H1 (cell line): ENCODE data around the gene TP63. TPM values are rescaled to one million over a fixed set of nuclear protein-coding genes. Genes with fewer than 3 reads are reported as not detected.

Experiments
- CTCF ChIA-PET: fragments of 300-600 bp; sonication (Branson Sonifier 250); formaldehyde crosslinking; loops from one replicate; lab custom pipeline; 2021; ENCODE audit not compliant: partially characterized antibody; lab: Charles Lee
- POLR2A ChIA-PET: fragments of 300-600 bp; sonication (Branson Sonifier 250); formaldehyde crosslinking; loops from one replicate; lab custom pipeline; 2021; ENCODE audit warnings: inconsistent platforms; ENCODE audit not compliant: partially characterized antibody; lab: Charles Lee
- DNase-seq, 2 experiments: peaks; one replicate each; pipeline versions ENCODE4 v3.0.0 to v3.0.0-alpha.2; 2010 to 2022; ENCODE audit warnings: low spot score in 2 of 2, low read depth in 1 of 2, mixed read lengths in 1 of 2
- FAIRE-seq: peaks from 2 replicates; lab custom pipeline; 2011; peaks lifted over from hg19 to GRCh38; lab: Jason Lieb, UNC
- H2AFZ ChIP-seq: 2 replicates; pipeline ENCODE4 v1.8.1; 2012; ENCODE audit warnings: low read length, inconsistent platforms
- H2AK5ac ChIP-seq: 2 replicates; pipeline ENCODE4 v1.6.1; 2013; ENCODE audit warnings: low read depth, low read length
- H2BK120ac ChIP-seq: replicated peaks from 2 replicates; pipeline ENCODE3; 2013; ENCODE audit warnings: low read depth, low read length, inconsistent platforms
- H2BK12ac ChIP-seq: 2 replicates; pipeline ENCODE4 v1.6.1; 2013; ENCODE audit warnings: low read depth, low read length
- H2BK15ac ChIP-seq: 2 replicates; pipeline ENCODE4 v1.6.1; 2013; ENCODE audit warnings: low read length
- H2BK20ac ChIP-seq: 2 replicates; pipeline ENCODE4 v1.6.1; 2013; ENCODE audit warnings: low read length
- H2BK5ac ChIP-seq: 2 replicates; pipeline ENCODE4 v1.6.1; 2013; ENCODE audit warnings: low read depth, low read length
- H3K14ac ChIP-seq: 2 replicates; pipeline ENCODE4 v1.6.1; 2013; ENCODE audit warnings: inconsistent platforms; ENCODE audit not compliant: insufficient read length
- H3K18ac ChIP-seq: 2 replicates; pipeline ENCODE4 v1.6.1; 2013; ENCODE audit warnings: low read length; ENCODE audit errors: extremely low read depth
- H3K23ac ChIP-seq: 2 replicates; pipeline ENCODE4 v1.6.1; 2013; ENCODE audit warnings: inconsistent platforms; ENCODE audit not compliant: insufficient read length
- H3K23me2 ChIP-seq: 2 replicates; pipeline ENCODE4 v1.6.1; 2013; ENCODE audit warnings: low read depth, low read length
- H3K27ac ChIP-seq: 2 replicates; pipeline ENCODE4 v1.6.1; 2011; ENCODE audit warnings: low read depth, low read length, inconsistent platforms
- H3K27me3 ChIP-seq, 4 experiments: replicated peaks in 1 of 4; 1 replicate in 1 of 4; 2 replicates in 3 of 4; pipeline versions ENCODE4 v1.6.1 to v1.8.1; 2011 to 2013; ENCODE audit warnings: low read length in 3 of 4, mild to moderate bottlenecking in 3 of 4, inconsistent platforms in 2 of 4, mixed read lengths in 2 of 4, moderate library complexity in 1 of 4; ENCODE audit not compliant: control insufficient read depth in 3 of 4, insufficient read depth in 3 of 4; ENCODE audit errors: extremely low read depth in 1 of 4
- H3K36me3 ChIP-seq, 4 experiments: 2 replicates each; pipeline versions ENCODE4 v1.6.1 to v1.8.1; 2011 to 2013; ENCODE audit warnings: mild to moderate bottlenecking in 4 of 4, low read length in 3 of 4, moderate library complexity in 2 of 4, control low read depth in 1 of 4, inconsistent platforms in 1 of 4; ENCODE audit not compliant: insufficient read depth in 4 of 4, control insufficient read depth in 2 of 4
- H3K4ac ChIP-seq: replicated peaks from 2 replicates; pipeline ENCODE3; 2013; ENCODE audit warnings: low read length, low read depth, mixed read lengths, inconsistent platforms; ENCODE audit not compliant: insufficient read length
- H3K4me1 ChIP-seq, 4 experiments: replicated peaks in 1 of 4; 1 replicate in 1 of 4; 2 replicates in 3 of 4; pipeline versions ENCODE4 v1.6.1 to v1.8.1; 2011 to 2013; ENCODE audit warnings: low read length in 3 of 4, inconsistent platforms in 2 of 4, mixed read lengths in 1 of 4; ENCODE audit not compliant: insufficient read depth in 4 of 4, control insufficient read depth in 3 of 4
- H3K4me2 ChIP-seq, 2 experiments: 2 replicates each; pipeline versions ENCODE4 v1.6.1 to v1.8.1; 2011 to 2013; ENCODE audit warnings: low read depth in 2 of 2, low read length in 2 of 2, control low read depth in 1 of 2, inconsistent platforms in 1 of 2, mild to moderate bottlenecking in 1 of 2; ENCODE audit not compliant: insufficient read depth in 1 of 2
- H3K4me3 ChIP-seq, 4 experiments: fragments of 200-600, 300-600 bp in 1 of 4; sonication (generic), shearing (Covaris generic), sonication (Bioruptor Twin) in 1 of 4; 2 replicates each; pipeline versions ENCODE4 v1.5.1 to v1.8.1; 2011 to 2016; ENCODE audit warnings: low read length in 4 of 4, low read depth in 3 of 4, control low read depth in 2 of 4, inconsistent platforms in 2 of 4, mild to moderate bottlenecking in 2 of 4, mixed read lengths in 1 of 4, moderate library complexity in 1 of 4; ENCODE audit not compliant: insufficient read depth in 2 of 4; ENCODE audit errors: extremely low read depth in 1 of 4
- H3K56ac ChIP-seq: replicated peaks from 2 replicates; pipeline ENCODE3; 2013; ENCODE audit warnings: low read depth, mild to moderate bottlenecking, mixed read lengths, low read length, inconsistent platforms; ENCODE audit not compliant: insufficient read length
- H3K79me1 ChIP-seq: 2 replicates; pipeline ENCODE4 v1.6.1; 2013; ENCODE audit warnings: low read depth, low read length, control low read depth
- H3K79me2 ChIP-seq, 2 experiments: 2 replicates each; pipeline versions ENCODE4 v1.6.1 to v1.8.1; 2012 to 2013; ENCODE audit warnings: low read length in 2 of 2, mild to moderate bottlenecking in 2 of 2, inconsistent platforms in 1 of 2; ENCODE audit not compliant: insufficient read depth in 2 of 2, control insufficient read depth in 1 of 2
- H3K9ac ChIP-seq, 4 experiments: replicated peaks in 1 of 4; 1 replicate in 1 of 4; 2 replicates in 3 of 4; pipeline versions ENCODE4 v1.6.1 to v1.8.1; 2011 to 2013; ENCODE audit warnings: low read depth in 3 of 4, low read length in 3 of 4, control low read depth in 2 of 4, mild to moderate bottlenecking in 2 of 4, moderate library complexity in 2 of 4, inconsistent platforms in 1 of 4; ENCODE audit errors: extremely low read depth in 1 of 4
- H3K9me3 ChIP-seq, 2 experiments: 2 replicates each; pipeline versions ENCODE4 v1.6.1 to v1.8.1; 2012 to 2013; ENCODE audit warnings: mild to moderate bottlenecking in 2 of 2, moderate library complexity in 2 of 2, control low read depth in 1 of 2, inconsistent platforms in 1 of 2, low read depth in 1 of 2, low read length in 1 of 2, mixed read lengths in 1 of 2; ENCODE audit not compliant: insufficient read depth in 2 of 2
- H4K20me1 ChIP-seq, 2 experiments: replicated peaks in 1 of 2; 2 replicates each; pipeline versions ENCODE3 to v1.8.1; 2011 to 2013; ENCODE audit warnings: inconsistent platforms in 2 of 2, low read length in 2 of 2, mild to moderate bottlenecking in 1 of 2; ENCODE audit not compliant: insufficient read depth in 2 of 2, control insufficient read depth in 1 of 2
- H4K5ac ChIP-seq: 2 replicates; pipeline ENCODE4 v1.6.1; 2013; ENCODE audit warnings: low read length, low read depth, mixed read lengths, inconsistent platforms; ENCODE audit not compliant: insufficient read length
- H4K8ac ChIP-seq: 2 replicates; pipeline ENCODE4 v1.8.0; 2013; ENCODE audit warnings: mild to moderate bottlenecking, moderate library complexity, low read length, inconsistent platforms; ENCODE audit not compliant: insufficient read depth; ENCODE audit errors: extremely low read depth
- H4K91ac ChIP-seq: replicated peaks from 2 replicates; pipeline ENCODE3; 2013; ENCODE audit warnings: low read length, mixed read lengths, inconsistent platforms; ENCODE audit not compliant: insufficient read length
- ATF3 ChIP-seq: IDR thresholded peaks from 2 replicates; pipeline ENCODE4 v1.6.1; 2011; ENCODE audit warnings: low read depth, mild to moderate bottlenecking, low read length; ENCODE audit not compliant: insufficient read depth
- BACH1 ChIP-seq: IDR thresholded peaks from 2 replicates; pipeline ENCODE4 v1.6.1; 2012; ENCODE audit warnings: low read length, improper control_type of control experiment
- CHD2 ChIP-seq: IDR thresholded peaks from 2 replicates; pipeline ENCODE4 v1.6.1; 2012; ENCODE audit warnings: low read length, improper control_type of control experiment
- CTBP2 ChIP-seq: IDR thresholded peaks from 2 replicates; pipeline ENCODE4 v1.7.0; 2011; ENCODE audit warnings: borderline replicate concordance, mild to moderate bottlenecking, moderate library complexity, mixed read lengths, low read length; ENCODE audit not compliant: insufficient read depth, insufficient read length
- CTCF ChIP-seq, 3 experiments: IDR thresholded peaks; 1 replicate in 2 of 3; 2 replicates in 1 of 3; pipeline versions ENCODE4 v1.5.1 to v1.6.1; 2011; ENCODE audit warnings: low read length in 3 of 3, mild to moderate bottlenecking in 3 of 3, inconsistent platforms in 2 of 3, low read depth in 1 of 3, moderate library complexity in 1 of 3; ENCODE audit not compliant: insufficient read depth in 1 of 3; ENCODE audit errors: control extremely low read depth in 1 of 3
- EGR1 ChIP-seq: IDR thresholded peaks from 2 replicates; pipeline ENCODE4 v1.6.1; 2011; ENCODE audit warnings: low read depth, low read length, borderline replicate concordance
- KDM4A ChIP-seq: IDR thresholded peaks from one replicate; pipeline ENCODE4 v1.7.1; 2012; ENCODE audit warnings: low read depth, mild to moderate bottlenecking, moderate library complexity, low read length, inconsistent platforms; ENCODE audit not compliant: severe bottlenecking
- MAX ChIP-seq: IDR thresholded peaks from 2 replicates; pipeline ENCODE4 v1.6.1; 2012; ENCODE audit warnings: inconsistent platforms
- RXRA ChIP-seq: IDR thresholded peaks from 2 replicates; pipeline ENCODE4 v1.6.1; 2011; ENCODE audit warnings: low read depth, mild to moderate bottlenecking, low read length, moderate library complexity; ENCODE audit not compliant: insufficient read depth
- SIX5 ChIP-seq: IDR thresholded peaks from 2 replicates; pipeline ENCODE4 v1.6.1; 2011; ENCODE audit warnings: mild to moderate bottlenecking, low read depth, low read length
- SP4 ChIP-seq: IDR thresholded peaks from 2 replicates; pipeline ENCODE4 v1.6.1; 2012; ENCODE audit warnings: low read length, inconsistent platforms
- WGBS, 2 experiments: shearing (Covaris generic) in 1 of 2; methylation state at CpG; one replicate each; pipeline versions ENCODE4 v1.1.6 to v1.1.7; 2013 to 2015; ENCODE audit warnings: low lambda C conversion rate in 2 of 2, mixed read lengths in 2 of 2, inconsistent platforms in 1 of 2, low coverage in 1 of 2, missing lambda C conversion rate in 1 of 2; ENCODE audit not compliant: insufficient replicate concordance in 2 of 2, insufficient coverage in 1 of 2, insufficient read length in 1 of 2; ENCODE audit errors: extremely low coverage in 1 of 2, missing lambda C conversion rate in 1 of 2; 5-methylcytosine and 5-hydroxymethylcytosine counted together
- polyA plus RNA-seq, 7 experiments: library from polyadenylated mRNA; depleted of rRNA in 3 of 7; stranded (reverse) in 5 of 7; unstranded in 2 of 7; fragments of >200 nt in 5 of 7; fragments of 200-250 nt in 2 of 7; gene quantifications; 1 replicate in 5 of 7; 2 replicates in 1 of 7; 4 replicates in 1 of 7; pipeline versions ENCODE4 v1.2.1 to v1.2.3, GENCODE V29; 2011 to 2013; ENCODE audit warnings: missing spikeins in 2 of 7, mixed read lengths in 2 of 7
- total RNA-seq: library from RNA; stranded (reverse); fragmentation: NEBNext Ultra II Directional; extraction: Animal tissue kit (Norgen Biotek cat#: 25700); gene quantifications from 2 replicates; pipeline ENCODE4 v1.2.1, GENCODE V29; 2021

Gene TP63
- total and polyA plus RNA-seq, 2 of the 8 experiments (the other 6 are each of a cell fraction or from before 2014, with no cell fraction given) = not detected

- POLR2A ChIA-PET = no interaction called here
- H2BK5ac ChIP-seq = no peak overlapping the region
- H3K23ac ChIP-seq = no peak overlapping the region
- H3K4me3 ChIP-seq = no peak overlapping the region
- H2AK5ac ChIP-seq = no peak overlapping the region
- H2AFZ ChIP-seq = no peak overlapping the region
- H3K23me2 ChIP-seq = no peaks in the 10 kb centered on the region
- no peak overlapping the region for H2BK12ac ChIP-seq
- no peak overlapping the region for H3K4ac ChIP-seq
- H4K5ac ChIP-seq = no peak overlapping the region
- no peak overlapping the region for H2BK20ac ChIP-seq
- H3K4me2 ChIP-seq = no peak overlapping the region
- CTCF ChIA-PET = interaction anchor here (0.7 to 1.3 kb wide), 3 partner anchors 121 to 178 kb away, joined by 3 to 7 read pairs (median 3); no protein-coding TSS in a partner anchor
- DNase-seq (no peak), FAIRE-seq (no peak)
- H2BK15ac ChIP-seq = no peak overlapping the region
- H4K8ac ChIP-seq = no peak overlapping the region
- no peak overlapping the region for H3K14ac ChIP-seq
- no peak overlapping the region for H3K27ac ChIP-seq
- no peaks in the 10 kb centered on the region for H3K4me1 ChIP-seq
- no peaks in the 10 kb centered on the region for H3K79me2 ChIP-seq
- H3K9ac ChIP-seq = no peak overlapping the region
- H3K18ac ChIP-seq = no peak overlapping the region
- no peak overlapping the region for H3K56ac ChIP-seq
- H3K36me3 ChIP-seq = no peaks in the 10 kb centered on the region
- H3K79me1 ChIP-seq = no peaks in the 10 kb centered on the region
- no peak overlapping the region for H4K91ac ChIP-seq
- H2BK120ac ChIP-seq = no peak overlapping the region
- H4K20me1 ChIP-seq = peaks cover 0 to 2% of the 10 kb centered on the region in 2 experiments
- H3K9me3 ChIP-seq = no peaks in the 10 kb centered on the region
- H3K27me3 ChIP-seq = peaks cover 28 to 59% (median 52%) of the 10 kb centered on the region in 4 experiments
- 85% methylated on average over 5 of the region's 5 CpGs; no CpG with 5 or more reads in 1 of the 2 experiments for WGBS, 2 experiments
- TF ChIP-seq EGR1 = no peak
- TF ChIP-seq CHD2 = no peak
- no peak for TF ChIP-seq RXRA
- no peak for TF ChIP-seq SIX5
- TF ChIP-seq ATF3 = no peak
- no peak for TF ChIP-seq CTBP2
- TF ChIP-seq BACH1 = no peak
- no peak for TF ChIP-seq CTCF (IDR thresholded peaks at IDR 0.05; ENCODE audit: control extremely low read depth in 1 of 3, insufficient read depth in 1 of 3, low read depth in 1 of 3, low read length in 3 of 3)
- TF ChIP-seq KDM4A = no peak
- no peak for TF ChIP-seq SP4
- TF ChIP-seq MAX = no peak
Measured at GRCh38 chr3:189773056-189773455, 141.9 kb downstream of the TP63 start.
